A549 (cell line): ENCODE data around the gene SYNPR. TPM values are rescaled to one million over a fixed set of nuclear protein-coding genes. Genes with fewer than 3 reads are reported as not detected.

Experiments used
- ATAC-seq, 2 experiments: fragments of 200-7000 bp in 1 of 2; fragments of >200 bp in 1 of 2; cut with Nextera tagmentation in 1 of 2; cut with Tn5 transposase in 1 of 2; 3 replicates each; pipeline versions ENCODE4 v1.8.0 to v1.9.1; 2018 to 2020; ENCODE audit warnings: mild to moderate bottlenecking in 1 of 2, moderate library complexity in 1 of 2
- CTCF ChIA-PET: fragments of 300-600 bp; sonication (Branson Sonifier 250); formaldehyde crosslinking; extraction: SDS; loops from one replicate; lab custom pipeline; 2021; ENCODE audit warnings: antibody characterized with exemption, inconsistent platforms; lab: Yijun Ruan, JAX
- POLR2A ChIA-PET: fragments of 350-600 bp; formaldehyde crosslinking; extraction: SDS; loops from one replicate; lab custom pipeline; 2021; ENCODE audit warnings: antibody characterized with exemption, inconsistent platforms; lab: Yijun Ruan, JAX
- DNase-seq, 2 experiments: peaks; one replicate each; pipeline versions ENCODE4 v3.0.0 to v3.0.0-alpha.2; 2011 to 2016; ENCODE audit warnings: low read depth in 1 of 2, low spot score in 1 of 2
- FAIRE-seq: peaks from 2 replicates; lab custom pipeline; 2011; peaks lifted over from hg19 to GRCh38; lab: Jason Lieb, UNC
- H3K27ac ChIP-seq, 2 experiments: fragments of >200 bp; sonication (Bioruptor Twin); formaldehyde crosslinking; 3 replicates each; pipeline ENCODE4 v1.5.1; 2016 to 2017
- H3K4me1 ChIP-seq: fragments of >200 bp; sonication (Bioruptor Twin); formaldehyde crosslinking; 3 replicates; pipeline ENCODE4 v1.6.1; 2016
- H3K4me2 ChIP-seq: fragments of >200 bp; sonication (Bioruptor Twin); formaldehyde crosslinking; 3 replicates; pipeline ENCODE4 v1.6.1; 2016
- H3K4me3 ChIP-seq: fragments of >200 bp; sonication (Bioruptor Twin); formaldehyde crosslinking; 3 replicates; pipeline ENCODE4 v1.5.1; 2016
- H3K9me3 ChIP-seq: fragments of >200 bp; sonication (Bioruptor Twin); formaldehyde crosslinking; 3 replicates; pipeline ENCODE4 v1.6.1; 2016
- BHLHE40 ChIP-seq: IDR thresholded peaks from 2 replicates; pipeline ENCODE4 v1.6.1; 2012; ENCODE audit warnings: low read depth, low read length, inconsistent platforms
- CBX8 ChIP-seq: fragments of 200-600 bp; sonication (generic); IDR thresholded peaks from 2 replicates; pipeline ENCODE4 v1.6.1; 2016
- CEBPB ChIP-seq, 2 experiments: fragments of >200 bp in 1 of 2; sonication (Bioruptor Twin) in 1 of 2; formaldehyde crosslinking in 1 of 2; IDR thresholded peaks; 2 replicates each; pipeline ENCODE4 v1.6.1; 2012 to 2016
- CHD2 ChIP-seq: fragments of 150-350 bp; IDR thresholded peaks from 2 replicates; pipeline ENCODE4 v1.6.1; 2014; ENCODE audit warnings: low read length; ENCODE audit not compliant: partially characterized antibody
- EHF ChIP-seq: fragments of 250-450 bp; sonication (Bioruptor Pico); IDR thresholded peaks from 2 replicates; pipeline ENCODE4 v1.5.0; 2020; ENCODE audit warnings: mild to moderate bottlenecking
- EHMT2 ChIP-seq: fragments of 200-600 bp; sonication (generic); IDR thresholded peaks from 2 replicates; pipeline ENCODE4 v1.6.1; 2016; ENCODE audit warnings: antibody characterized with exemption, low read depth, mild to moderate bottlenecking, moderate library complexity
- HDAC2 ChIP-seq: fragments of 200-600 bp; sonication (generic); IDR thresholded peaks from 2 replicates; pipeline ENCODE4 v1.6.1; 2016
- HEYL ChIP-seq: fragments of 250-450 bp; sonication (Bioruptor Pico); IDR thresholded peaks from 2 replicates; pipeline ENCODE4 v1.8.0; 2021; ENCODE audit warnings: mild to moderate bottlenecking, moderate library complexity
- HMGXB4 ChIP-seq: fragments of 250-450 bp; sonication (Bioruptor Pico); IDR thresholded peaks from 2 replicates; pipeline ENCODE4 v1.5.0; 2021; ENCODE audit warnings: mild to moderate bottlenecking, moderate library complexity, borderline replicate concordance
- JUN ChIP-seq, 2 experiments: fragments of >200 bp; sonication (Bioruptor Twin); formaldehyde crosslinking; IDR thresholded peaks; 2 replicates in 1 of 2; 3 replicates in 1 of 2; pipeline ENCODE4 v1.6.1; 2016 to 2017
- KDM1A ChIP-seq: fragments of 200-600 bp; sonication (generic); IDR thresholded peaks from 2 replicates; pipeline ENCODE4 v1.6.1; 2016; ENCODE audit warnings: low read depth, mild to moderate bottlenecking
- MYC ChIP-seq: IDR thresholded peaks from 2 replicates; pipeline ENCODE4 v1.6.1; 2012; ENCODE audit warnings: mild to moderate bottlenecking, inconsistent platforms, low read length, improper control_type of control experiment, borderline replicate concordance
- NR3C1 ChIP-seq: fragments of >200 bp; sonication (Bioruptor Twin); formaldehyde crosslinking; IDR thresholded peaks from 3 replicates; pipeline ENCODE4 v1.6.1; 2017
- PHF8 ChIP-seq: fragments of 200-600 bp; sonication (generic); IDR thresholded peaks from 2 replicates; pipeline ENCODE4 v1.6.1; 2016; ENCODE audit warnings: low read depth, mild to moderate bottlenecking, antibody characterized with exemption, moderate library complexity, borderline replicate concordance
- RAD21 ChIP-seq, 2 experiments: fragments of >200 bp in 1 of 2; sonication (Bioruptor Twin) in 1 of 2; formaldehyde crosslinking in 1 of 2; IDR thresholded peaks in 1 of 2; conservative IDR thresholded peaks in 1 of 2; 2 replicates in 1 of 2; 3 replicates in 1 of 2; pipeline ENCODE4 v1.6.1; 2012 to 2018; ENCODE audit warnings: inconsistent platforms in 1 of 2
- WGBS: methylation state at CpG from one replicate; pipeline ENCODE4 v1.1.6; 2017; ENCODE audit errors: missing lambda C conversion rate; 5-methylcytosine and 5-hydroxymethylcytosine counted together
- polyA plus RNA-seq, 4 experiments: library from polyadenylated mRNA; depleted of rRNA in 3 of 4; stranded (reverse); fragments of >200 nt; fragmentation: RNase III in 1 of 4; extraction: RNeasy Plus Mini Kit Qiagen cat#74134 plus additional on column Dnase treatment in 1 of 4; gene quantifications; 2 replicates in 3 of 4; 3 replicates in 1 of 4; pipeline ENCODE4 v1.2.3, GENCODE V29; 2011 to 2017
- TF ChIP-seq, protein P1 (sequence below): fragments of >200 bp; sonication (Bioruptor Twin); formaldehyde crosslinking; IDR thresholded peaks from 3 replicates; pipeline ENCODE4 v1.6.1; 2016
- TF ChIP-seq, protein P2 (sequence below): fragments of >200 bp; sonication (Bioruptor Twin); formaldehyde crosslinking; IDR thresholded peaks from 3 replicates; pipeline ENCODE4 v1.5.1; 2016

Gene SYNPR
- polyA plus RNA-seq, 2 of the 4 experiments (the other 2 are of a cell fraction), result not detected

GRCh38 chr3:63364910-63365309, 86.8 kb downstream of the SYNPR start:
- no peak overlapping the region for H3K4me3 ChIP-seq
- no peak overlapping the region for H3K27ac ChIP-seq
- ChIA-PET CTCF (interaction anchor here (1.3 to 2.2 kb wide), 2 partner anchors 14 to 454 kb away, joined by 4 to 12 read pairs; partner anchors contain the start of gene C3orf49), POLR2A (no interaction called here)
- peak in 1 of 2 experiments; percentile 3 for DNase-seq
- H3K4me1 ChIP-seq, result no peaks in the 10 kb centered on the region
- H3K9me3 ChIP-seq, result no peaks in the 10 kb centered on the region
- ATAC-seq, result peak in 1 of 2 experiments; percentile 31; a peak in 1 of 6 replicates
- no peak for FAIRE-seq
- no peak for TF ChIP-seq HMGXB4 (CRISPR knock-in tag)
- TF ChIP-seq CHD2, result no peak
- TF ChIP-seq RAD21 (conservative IDR thresholded peaks at IDR 0.05 in 1 of 2, IDR thresholded peaks at IDR 0.05 in 1 of 2), result no peak
- TF ChIP-seq, protein P1, sequence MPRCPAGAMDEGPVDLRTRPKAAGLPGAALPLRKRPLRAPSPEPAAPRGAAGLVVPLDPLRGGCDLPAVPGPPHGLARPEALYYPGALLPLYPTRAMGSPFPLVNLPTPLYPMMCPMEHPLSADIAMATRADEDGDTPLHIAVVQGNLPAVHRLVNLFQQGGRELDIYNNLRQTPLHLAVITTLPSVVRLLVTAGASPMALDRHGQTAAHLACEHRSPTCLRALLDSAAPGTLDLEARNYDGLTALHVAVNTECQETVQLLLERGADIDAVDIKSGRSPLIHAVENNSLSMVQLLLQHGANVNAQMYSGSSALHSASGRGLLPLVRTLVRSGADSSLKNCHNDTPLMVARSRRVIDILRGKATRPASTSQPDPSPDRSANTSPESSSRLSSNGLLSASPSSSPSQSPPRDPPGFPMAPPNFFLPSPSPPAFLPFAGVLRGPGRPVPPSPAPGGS, result no peak
- no peak for TF ChIP-seq JUN (IDR thresholded peaks at IDR 0.05)
- TF ChIP-seq, protein P2, sequence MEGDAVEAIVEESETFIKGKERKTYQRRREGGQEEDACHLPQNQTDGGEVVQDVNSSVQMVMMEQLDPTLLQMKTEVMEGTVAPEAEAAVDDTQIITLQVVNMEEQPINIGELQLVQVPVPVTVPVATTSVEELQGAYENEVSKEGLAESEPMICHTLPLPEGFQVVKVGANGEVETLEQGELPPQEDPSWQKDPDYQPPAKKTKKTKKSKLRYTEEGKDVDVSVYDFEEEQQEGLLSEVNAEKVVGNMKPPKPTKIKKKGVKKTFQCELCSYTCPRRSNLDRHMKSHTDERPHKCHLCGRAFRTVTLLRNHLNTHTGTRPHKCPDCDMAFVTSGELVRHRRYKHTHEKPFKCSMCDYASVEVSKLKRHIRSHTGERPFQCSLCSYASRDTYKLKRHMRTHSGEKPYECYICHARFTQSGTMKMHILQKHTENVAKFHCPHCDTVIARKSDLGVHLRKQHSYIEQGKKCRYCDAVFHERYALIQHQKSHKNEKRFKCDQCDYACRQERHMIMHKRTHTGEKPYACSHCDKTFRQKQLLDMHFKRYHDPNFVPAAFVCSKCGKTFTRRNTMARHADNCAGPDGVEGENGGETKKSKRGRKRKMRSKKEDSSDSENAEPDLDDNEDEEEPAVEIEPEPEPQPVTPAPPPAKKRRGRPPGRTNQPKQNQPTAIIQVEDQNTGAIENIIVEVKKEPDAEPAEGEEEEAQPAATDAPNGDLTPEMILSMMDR, result no peak
- no peak for TF ChIP-seq MYC
- no peak for TF ChIP-seq KDM1A
- TF ChIP-seq CEBPB (IDR thresholded peaks at IDR 0.05), result no peak
- no peak for TF ChIP-seq NR3C1
- TF ChIP-seq PHF8, result no peak
- no peak for TF ChIP-seq CBX8
- TF ChIP-seq HDAC2, result no peak
- TF ChIP-seq BHLHE40, result no peak
- TF ChIP-seq, all 56 proteins: peak for 0
- WGBS, result 2% methylated on average over 2 of the region's 2 CpGs
- H3K4me2 ChIP-seq, result no peak overlapping the region

DNA sequence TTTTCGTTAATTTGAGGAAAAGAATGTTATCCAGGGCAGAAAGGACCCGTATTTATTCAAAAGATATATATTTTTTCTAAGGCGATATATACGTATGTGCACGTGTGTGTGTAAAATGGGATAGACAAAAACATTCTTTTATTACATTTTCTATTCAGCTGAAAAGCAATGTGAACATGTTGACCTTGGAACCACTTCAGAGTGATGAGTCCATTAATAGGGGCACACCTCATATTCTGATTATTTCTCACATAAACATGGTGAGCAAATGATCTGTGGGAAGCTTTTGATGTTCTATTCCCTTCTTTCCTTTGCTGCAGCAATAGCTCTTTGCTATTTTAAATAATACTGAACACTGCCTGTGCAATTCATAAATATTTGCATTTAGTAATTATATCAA, 87.6 kb downstream of the SYNPR start:
- TF ChIP-seq EHF, result no peak
- Histone ChIP-seq H3K9me3 (no peaks in the 10 kb centered on the region), H3K27ac (no peak overlapping the region), H3K4me3 (no peak overlapping the region), H3K4me2 (no peak overlapping the region), H3K4me1 (no peaks in the 10 kb centered on the region)
- DNase-seq, result no peak
- WGBS, result 44% methylated on average over 5 of the region's 5 CpGs
- POLR2A ChIA-PET, result no interaction called here
- CTCF ChIA-PET, result interaction anchor here (1.3 to 2.2 kb wide), 2 partner anchors 15 to 454 kb away, joined by 4 to 12 read pairs; partner anchors contain the start of gene C3orf49
- no peak for ATAC-seq
- FAIRE-seq, result no peak

DNA sequence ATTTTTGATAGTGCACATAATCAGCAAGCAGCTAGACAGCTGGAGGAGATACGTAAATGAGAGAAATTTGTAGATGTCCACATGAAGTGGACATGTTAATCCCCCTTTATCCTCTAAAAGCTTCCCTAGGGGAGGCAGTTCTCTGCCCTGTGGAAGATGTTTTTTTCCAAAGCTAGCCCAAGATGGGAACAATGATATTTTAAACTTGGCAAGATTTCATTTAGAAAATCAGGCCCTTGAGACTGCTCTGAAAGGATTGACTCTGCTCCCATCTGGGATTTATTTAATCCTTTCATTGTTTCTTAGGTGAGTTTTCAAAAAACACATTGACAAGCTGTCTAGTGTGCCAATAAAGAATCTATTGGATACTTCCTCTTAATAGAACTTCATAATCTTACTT, 92.0 kb downstream of the SYNPR start:
- Histone ChIP-seq H3K27ac (no peak overlapping the region), H3K9me3 (no peaks in the 10 kb centered on the region), H3K4me3 (no peak overlapping the region), H3K4me1 (no peaks in the 10 kb centered on the region), H3K4me2 (no peak overlapping the region)
- WGBS, result 0% methylated on average over 1 of the region's 1 CpG
- ChIA-PET POLR2A (no interaction called here), CTCF (no interaction called here)
- TF ChIP-seq EHMT2 (no peak), HEYL (no peak), NR3C1 (no peak)
- no peak for ATAC-seq
- no peak for DNase-seq
- no peak for FAIRE-seq
